WTC11 (cell line): Measurements from ENCODE around the gene ELAVL1. TPM values are rescaled to one million over a fixed set of nuclear protein-coding genes. Genes with fewer than 3 reads are reported as not detected.

Source experiments
- ATAC-seq: fragments of 200-7000 bp; cut with Tn5 transposase; 2 replicates; pipeline ENCODE4 v1.10.0; 2021; ENCODE audit warnings: mild to moderate bottlenecking, moderate library complexity
- CTCF ChIA-PET: fragments of 300-600 bp; sonication (Branson Sonifier 250); formaldehyde crosslinking; loops from one replicate; lab custom pipeline; 2021; ENCODE audit warnings: antibody characterized with exemption; lab: Charles Lee
- POLR2A ChIA-PET: fragments of 350-600 bp; sonication (Branson Sonifier 250); formaldehyde crosslinking; loops from one replicate; lab custom pipeline; 2021; ENCODE audit warnings: antibody characterized with exemption; lab: Charles Lee
- DNase-seq: peaks from one replicate; pipeline ENCODE4 v3.0.0; 2021; ENCODE audit warnings: low spot score
- H3K27ac Mint-ChIP-seq: 2 replicates; pipeline ENCODE4 v1.8.0; 2021; ENCODE audit warnings: mixed read lengths
- H3K27me3 Mint-ChIP-seq: 2 replicates; pipeline ENCODE4 v1.8.0; 2021; ENCODE audit warnings: low read depth, mild to moderate bottlenecking, moderate library complexity, mixed read lengths
- H3K36me3 Mint-ChIP-seq: 2 replicates; pipeline ENCODE4 v1.8.0; 2021; ENCODE audit warnings: mixed read lengths
- H3K4me1 Mint-ChIP-seq: 2 replicates; pipeline ENCODE4 v1.8.0; 2022; ENCODE audit warnings: mixed read lengths
- H3K4me3 Mint-ChIP-seq: 2 replicates; pipeline ENCODE4 v1.8.0; 2021; ENCODE audit warnings: mild to moderate bottlenecking, moderate library complexity, mixed read lengths
- H3K9me3 Mint-ChIP-seq: 2 replicates; pipeline ENCODE4 v1.8.0; 2021; ENCODE audit warnings: mixed read lengths
- CBFB ChIP-seq: sonication (generic); formaldehyde crosslinking; IDR thresholded peaks from 2 replicates; pipeline ENCODE4 v1.8.1; 2022; ENCODE audit warnings: mild to moderate bottlenecking, low read depth, missing genetic modification reagents
- CREB1 ChIP-seq: sonication (generic); formaldehyde crosslinking; IDR thresholded peaks from 2 replicates; pipeline ENCODE4 v1.8.0; 2023; ENCODE audit warnings: mild to moderate bottlenecking, missing genetic modification reagents
- ESRRA ChIP-seq: sonication (generic); formaldehyde crosslinking; IDR thresholded peaks from 2 replicates; pipeline ENCODE4 v1.8.1; 2022; ENCODE audit warnings: mild to moderate bottlenecking, missing genetic modification reagents, borderline replicate concordance
- GTF2I ChIP-seq: fragments of 250-450 bp; sonication (Bioruptor Pico); conservative IDR thresholded peaks from 2 replicates; pipeline ENCODE4 v1.4.0; 2021; ENCODE audit warnings: mild to moderate bottlenecking
- JAZF1 ChIP-seq: fragments of 250-450 bp; sonication (Bioruptor Pico); IDR thresholded peaks from 2 replicates; pipeline ENCODE4 v1.9.0; 2021; ENCODE audit warnings: moderate library complexity, mild to moderate bottlenecking, inconsistent platforms
- JUN ChIP-seq: sonication (generic); formaldehyde crosslinking; IDR thresholded peaks from 2 replicates; pipeline ENCODE4 v1.8.0; 2023; ENCODE audit warnings: mild to moderate bottlenecking, missing genetic modification reagents
- MXD4 ChIP-seq: fragments of 250-450 bp; sonication (Bioruptor Pico); IDR thresholded peaks from 2 replicates; pipeline ENCODE4 v1.8.0; 2021; ENCODE audit warnings: mild to moderate bottlenecking, moderate library complexity, borderline replicate concordance
- NFE2L1 ChIP-seq: sonication (generic); formaldehyde crosslinking; IDR thresholded peaks from 2 replicates; pipeline ENCODE4 v1.8.1; 2023; ENCODE audit warnings: missing genetic modification reagents
- NR2C2 ChIP-seq: sonication (generic); formaldehyde crosslinking; IDR thresholded peaks from 2 replicates; pipeline ENCODE4 v1.8.0; 2022; ENCODE audit warnings: mild to moderate bottlenecking, missing genetic modification reagents
- NR3C1 ChIP-seq: sonication (generic); formaldehyde crosslinking; conservative IDR thresholded peaks from 2 replicates; pipeline ENCODE4 v1.8.1; 2023; ENCODE audit warnings: low read depth, mild to moderate bottlenecking, missing genetic modification reagents
- TEAD4 ChIP-seq: sonication (generic); formaldehyde crosslinking; IDR thresholded peaks from 2 replicates; pipeline ENCODE4 v1.8.0; 2022; ENCODE audit warnings: mild to moderate bottlenecking, missing genetic modification reagents
- ZNF232 ChIP-seq: sonication (generic); formaldehyde crosslinking; IDR thresholded peaks from 2 replicates; pipeline ENCODE4 v1.8.0; 2022; ENCODE audit warnings: mild to moderate bottlenecking, missing genetic modification reagents
- ZNF416 ChIP-seq: fragments of 250-450 bp; sonication (Bioruptor Pico); IDR thresholded peaks from 2 replicates; pipeline ENCODE4 v1.9.0; 2021; ENCODE audit warnings: mild to moderate bottlenecking, inconsistent platforms
- total RNA-seq: library from RNA; stranded (reverse); gene quantifications from 3 replicates; pipeline ENCODE4 v1.2.3, GENCODE V29; 2021
- TF ChIP-seq, protein P1 (sequence below): sonication (generic); formaldehyde crosslinking; IDR thresholded peaks from 2 replicates; pipeline ENCODE4 v1.8.0; 2023; ENCODE audit warnings: missing genetic modification reagents
- TF ChIP-seq, protein P2 (sequence below): fragments of 200-600 bp; IDR thresholded peaks from 2 replicates; pipeline ENCODE4 v1.8.0; 2022; ENCODE audit warnings: antibody characterized with exemption
- TF ChIP-seq, protein P3 (sequence below): sonication (generic); formaldehyde crosslinking; IDR thresholded peaks from 2 replicates; pipeline ENCODE4 v1.8.0; 2022; ENCODE audit warnings: mild to moderate bottlenecking, missing genetic modification reagents
- TF ChIP-seq, protein P4 (sequence below): sonication (generic); formaldehyde crosslinking; IDR thresholded peaks from 2 replicates; pipeline ENCODE4 v1.8.1; 2022; ENCODE audit warnings: missing genetic modification reagents, borderline replicate concordance
- TF ChIP-seq, protein P5 (sequence below): sonication (generic); formaldehyde crosslinking; IDR thresholded peaks from 2 replicates; pipeline ENCODE4 v1.8.0; 2022; ENCODE audit warnings: mild to moderate bottlenecking, missing genetic modification reagents
- TF ChIP-seq, protein P6 (sequence below): sonication (generic); formaldehyde crosslinking; IDR thresholded peaks from 2 replicates; pipeline ENCODE4 v1.8.1; 2023; ENCODE audit warnings: mild to moderate bottlenecking, missing genetic modification reagents

ELAVL1 gene
- total RNA-seq, 1 experiment from 2014 or later = 160 TPM

DNA sequence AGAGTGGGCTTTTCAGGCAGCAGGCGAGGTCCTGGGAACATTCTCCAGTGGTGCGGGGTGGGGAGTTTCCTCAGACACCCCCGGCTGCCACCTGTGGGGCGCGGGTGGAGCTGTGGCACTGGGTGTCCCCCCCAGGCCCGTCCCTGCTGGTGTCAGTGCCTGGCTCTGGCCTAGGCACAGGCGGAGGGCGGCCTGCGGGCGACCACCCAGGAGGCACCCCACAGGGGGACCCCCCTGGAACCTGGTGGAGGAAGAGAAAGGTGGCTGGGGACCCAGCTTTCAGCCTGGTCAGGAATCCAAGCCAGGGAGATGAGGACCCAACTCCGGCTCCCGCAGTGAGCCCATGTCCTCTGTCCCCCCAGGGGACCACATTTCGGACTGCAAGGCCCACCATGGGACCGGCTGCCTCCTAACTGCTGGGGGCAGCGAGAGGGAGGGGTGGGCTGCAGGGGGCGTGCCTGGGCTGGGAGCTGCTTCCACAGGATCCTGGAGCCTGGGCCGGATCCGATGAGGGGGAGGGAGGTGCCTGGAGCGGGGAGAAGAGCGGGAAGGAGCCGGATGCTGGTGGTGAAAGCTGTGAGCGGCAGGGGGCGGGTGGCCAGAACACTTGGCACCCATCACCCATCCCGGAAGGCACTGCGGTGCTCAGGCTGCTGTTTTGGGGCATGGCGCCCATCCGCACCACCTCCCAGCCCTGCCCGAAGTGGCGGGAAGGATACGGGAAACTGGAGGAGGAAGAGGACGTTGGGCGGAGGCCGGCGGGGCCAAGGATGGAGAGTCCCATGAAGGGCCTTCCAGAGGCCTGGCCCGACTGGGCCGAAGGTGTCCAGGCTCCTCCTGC, 74.0 kb downstream of the ELAVL1 start:
- CTCF ChIA-PET = interaction anchor here (0.6 to 2.5 kb wide), 5 partner anchors 11 to 322 kb away, joined by 3 to 43 read pairs (median 4); partner anchors contain the start of genes SNAPC2 and TIMM44
- DNase-seq (no peak), ATAC-seq (no peak)
- H3K36me3 Mint-ChIP-seq = peaks cover 28% of the 10 kb centered on the region
- no peak overlapping the region for H3K4me3 Mint-ChIP-seq
- POLR2A ChIA-PET = no interaction called here
- peaks cover 2% of the 10 kb centered on the region; the same call in 1 of the 2 replicates for H3K4me1 Mint-ChIP-seq
- H3K27me3 Mint-ChIP-seq = no peaks in the 10 kb centered on the region
- TF ChIP-seq ZNF232 = no peak
- TF ChIP-seq, protein P1, sequence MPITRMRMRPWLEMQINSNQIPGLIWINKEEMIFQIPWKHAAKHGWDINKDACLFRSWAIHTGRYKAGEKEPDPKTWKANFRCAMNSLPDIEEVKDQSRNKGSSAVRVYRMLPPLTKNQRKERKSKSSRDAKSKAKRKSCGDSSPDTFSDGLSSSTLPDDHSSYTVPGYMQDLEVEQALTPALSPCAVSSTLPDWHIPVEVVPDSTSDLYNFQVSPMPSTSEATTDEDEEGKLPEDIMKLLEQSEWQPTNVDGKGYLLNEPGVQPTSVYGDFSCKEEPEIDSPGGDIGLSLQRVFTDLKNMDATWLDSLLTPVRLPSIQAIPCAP = no peak
- TF ChIP-seq ESRRA (CRISPR knock-in tag) = no peak
- TF ChIP-seq GTF2I (CRISPR knock-in tag) = no peak
- TF ChIP-seq, protein P2, sequence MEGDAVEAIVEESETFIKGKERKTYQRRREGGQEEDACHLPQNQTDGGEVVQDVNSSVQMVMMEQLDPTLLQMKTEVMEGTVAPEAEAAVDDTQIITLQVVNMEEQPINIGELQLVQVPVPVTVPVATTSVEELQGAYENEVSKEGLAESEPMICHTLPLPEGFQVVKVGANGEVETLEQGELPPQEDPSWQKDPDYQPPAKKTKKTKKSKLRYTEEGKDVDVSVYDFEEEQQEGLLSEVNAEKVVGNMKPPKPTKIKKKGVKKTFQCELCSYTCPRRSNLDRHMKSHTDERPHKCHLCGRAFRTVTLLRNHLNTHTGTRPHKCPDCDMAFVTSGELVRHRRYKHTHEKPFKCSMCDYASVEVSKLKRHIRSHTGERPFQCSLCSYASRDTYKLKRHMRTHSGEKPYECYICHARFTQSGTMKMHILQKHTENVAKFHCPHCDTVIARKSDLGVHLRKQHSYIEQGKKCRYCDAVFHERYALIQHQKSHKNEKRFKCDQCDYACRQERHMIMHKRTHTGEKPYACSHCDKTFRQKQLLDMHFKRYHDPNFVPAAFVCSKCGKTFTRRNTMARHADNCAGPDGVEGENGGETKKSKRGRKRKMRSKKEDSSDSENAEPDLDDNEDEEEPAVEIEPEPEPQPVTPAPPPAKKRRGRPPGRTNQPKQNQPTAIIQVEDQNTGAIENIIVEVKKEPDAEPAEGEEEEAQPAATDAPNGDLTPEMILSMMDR = no peak
- no peak for TF ChIP-seq NR3C1
- TF ChIP-seq NR2C2 = no peak
- TF ChIP-seq, protein P3, sequence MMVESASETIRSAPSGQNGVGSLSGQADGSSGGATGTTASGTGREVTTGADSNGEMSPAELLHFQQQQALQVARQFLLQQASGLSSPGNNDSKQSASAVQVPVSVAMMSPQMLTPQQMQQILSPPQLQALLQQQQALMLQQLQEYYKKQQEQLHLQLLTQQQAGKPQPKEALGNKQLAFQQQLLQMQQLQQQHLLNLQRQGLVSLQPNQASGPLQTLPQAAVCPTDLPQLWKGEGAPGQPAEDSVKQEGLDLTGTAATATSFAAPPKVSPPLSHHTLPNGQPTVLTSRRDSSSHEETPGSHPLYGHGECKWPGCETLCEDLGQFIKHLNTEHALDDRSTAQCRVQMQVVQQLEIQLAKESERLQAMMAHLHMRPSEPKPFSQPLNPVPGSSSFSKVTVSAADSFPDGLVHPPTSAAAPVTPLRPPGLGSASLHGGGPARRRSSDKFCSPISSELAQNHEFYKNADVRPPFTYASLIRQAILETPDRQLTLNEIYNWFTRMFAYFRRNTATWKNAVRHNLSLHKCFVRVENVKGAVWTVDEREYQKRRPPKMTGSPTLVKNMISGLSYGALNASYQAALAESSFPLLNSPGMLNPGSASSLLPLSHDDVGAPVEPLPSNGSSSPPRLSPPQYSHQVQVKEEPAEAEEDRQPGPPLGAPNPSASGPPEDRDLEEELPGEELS (CRISPR knock-in tag) = no peak
- no peak for TF ChIP-seq JUN (CRISPR knock-in tag)
- TF ChIP-seq TEAD4 (CRISPR knock-in tag) = no peak
- TF ChIP-seq CBFB (CRISPR knock-in tag) = no peak
- TF ChIP-seq, protein P4, sequence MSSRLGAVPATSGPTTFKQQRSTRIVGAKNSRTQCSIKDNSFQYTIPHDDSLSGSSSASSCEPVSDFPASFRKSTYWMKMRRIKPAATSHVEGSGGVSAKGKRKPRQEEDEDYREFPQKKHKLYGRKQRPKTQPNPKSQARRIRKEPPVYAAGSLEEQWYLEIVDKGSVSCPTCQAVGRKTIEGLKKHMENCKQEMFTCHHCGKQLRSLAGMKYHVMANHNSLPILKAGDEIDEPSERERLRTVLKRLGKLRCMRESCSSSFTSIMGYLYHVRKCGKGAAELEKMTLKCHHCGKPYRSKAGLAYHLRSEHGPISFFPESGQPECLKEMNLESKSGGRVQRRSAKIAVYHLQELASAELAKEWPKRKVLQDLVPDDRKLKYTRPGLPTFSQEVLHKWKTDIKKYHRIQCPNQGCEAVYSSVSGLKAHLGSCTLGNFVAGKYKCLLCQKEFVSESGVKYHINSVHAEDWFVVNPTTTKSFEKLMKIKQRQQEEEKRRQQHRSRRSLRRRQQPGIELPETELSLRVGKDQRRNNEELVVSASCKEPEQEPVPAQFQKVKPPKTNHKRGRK (CRISPR knock-in tag) = no peak
- TF ChIP-seq CREB1 (CRISPR knock-in tag) = no peak
- TF ChIP-seq MXD4 (CRISPR knock-in tag) = no peak
- TF ChIP-seq, protein P5, sequence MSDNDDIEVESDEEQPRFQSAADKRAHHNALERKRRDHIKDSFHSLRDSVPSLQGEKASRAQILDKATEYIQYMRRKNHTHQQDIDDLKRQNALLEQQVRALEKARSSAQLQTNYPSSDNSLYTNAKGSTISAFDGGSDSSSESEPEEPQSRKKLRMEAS (CRISPR knock-in tag) = no peak
- no peak for TF ChIP-seq NFE2L1 (CRISPR knock-in tag)
- no peak for TF ChIP-seq ZNF416 (CRISPR knock-in tag)
- TF ChIP-seq, protein P6, sequence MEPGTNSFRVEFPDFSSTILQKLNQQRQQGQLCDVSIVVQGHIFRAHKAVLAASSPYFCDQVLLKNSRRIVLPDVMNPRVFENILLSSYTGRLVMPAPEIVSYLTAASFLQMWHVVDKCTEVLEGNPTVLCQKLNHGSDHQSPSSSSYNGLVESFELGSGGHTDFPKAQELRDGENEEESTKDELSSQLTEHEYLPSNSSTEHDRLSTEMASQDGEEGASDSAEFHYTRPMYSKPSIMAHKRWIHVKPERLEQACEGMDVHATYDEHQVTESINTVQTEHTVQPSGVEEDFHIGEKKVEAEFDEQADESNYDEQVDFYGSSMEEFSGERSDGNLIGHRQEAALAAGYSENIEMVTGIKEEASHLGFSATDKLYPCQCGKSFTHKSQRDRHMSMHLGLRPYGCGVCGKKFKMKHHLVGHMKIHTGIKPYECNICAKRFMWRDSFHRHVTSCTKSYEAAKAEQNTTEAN = no peak
- no peak for TF ChIP-seq JAZF1 (CRISPR knock-in tag)
- no peaks in the 10 kb centered on the region for H3K9me3 Mint-ChIP-seq
- H3K27ac Mint-ChIP-seq = no peak overlapping the region
